Measurements from ENCODE around the gene RAPGEF2. TPM values are rescaled to one million over a fixed set of nuclear protein-coding genes. Genes with fewer than 3 reads are reported as not detected.
A peak's percentile ranks its signal among the peaks of the same experiment; 100 is the strongest.

Gene RAPGEF2
- total and polyA plus RNA-seq, 9 of the 15 experiments (the other 6 are each of a cell fraction or from before 2014, with no cell fraction given): 3.1 to 32.6 (median 23.1) TPM

- BruUV-seq (replicated peaks): no TSS peak
- Histone ChIP-seq H3K36me3 (ENCODE audit: control insufficient read depth, insufficient read depth, low read length) (peaks cover 8% of the 10 kb centered on the region; the same call in 2 of the 3 replicates), H3K4me2 (ENCODE audit: insufficient read depth, low read length) (no peak overlapping the region), H3K27me3 (ENCODE audit: control insufficient read depth in 2 of 2, insufficient read depth in 2 of 2, low read length in 2 of 2) (no peaks in the 10 kb centered on the region), H3K9me3 (replicated peaks; ENCODE audit: control insufficient read depth, insufficient read depth, low read depth, low read length) (no peaks in the 10 kb centered on the region), H2AFZ (ENCODE audit: low read depth, low read length) (no peak overlapping the region), H3K9ac (ENCODE audit: insufficient read depth in 1 of 2, low read depth in 2 of 2, low read length in 2 of 2) (no peak overlapping the region), H3K27ac (ENCODE audit: extremely low read depth, low read depth, low read length) (no peak overlapping the region), H3K9me1 (ENCODE audit: control insufficient read depth, insufficient read depth, low read length) (no peaks in the 10 kb centered on the region), H3K4me1 (replicated peaks in 1 of 2; ENCODE audit: control insufficient read depth in 2 of 2, insufficient read depth in 2 of 2, low read length in 2 of 2) (no peaks in the 10 kb centered on the region), H3K4me3 (no peak overlapping the region), H4K20me1 (replicated peaks; ENCODE audit: control insufficient read depth, insufficient read depth, low read length) (no peaks in the 10 kb centered on the region), H3K79me2 (ENCODE audit: control insufficient read depth, insufficient read depth, low read length) (no peaks in the 10 kb centered on the region)
- WGBS (ENCODE audit: insufficient coverage, low coverage, missing lambda C conversion rate): 97% methylated on average over 2 of the region's 2 CpGs
- DNase-seq (ENCODE audit: extremely low read depth in 1 of 4, low spot score in 3 of 4): no peak
- ChIA-PET POLR2A (no interaction called here), CTCF (ENCODE audit: low intra/inter-chr PET ratio) (no interaction called here)
- in situ Hi-C loops (cut with MboI) (no loop called here), intact Hi-C loops (cut with micrococcal nuclease) (no loop called here)
- no peak for ATAC-seq
- TF ChIP-seq CEBPG (CRISPR knock-in tag; IDR thresholded peaks at IDR 0.05) (no peak), CEBPG (tag; conservative IDR thresholded peaks at IDR 0.05 in 1 of 2, IDR thresholded peaks at IDR 0.05 in 1 of 2) (peak; percentile 74 to 91), TRIM24 (IDR thresholded peaks at IDR 0.05) (peak; percentile 57 to 74; a peak in 2 of 4 replicates), MAFK (IDR thresholded peaks at IDR 0.05; ENCODE audit: low read length) (no peak), ZSCAN32 (CRISPR knock-in tag; IDR thresholded peaks at IDR 0.05) (peak; percentile 43; the same call in 1 of the 2 replicates), SRSF1 (IDR thresholded peaks at IDR 0.05; ENCODE audit: low read depth, low read length) (no peak)
- TF ChIP-seq, protein P1, sequence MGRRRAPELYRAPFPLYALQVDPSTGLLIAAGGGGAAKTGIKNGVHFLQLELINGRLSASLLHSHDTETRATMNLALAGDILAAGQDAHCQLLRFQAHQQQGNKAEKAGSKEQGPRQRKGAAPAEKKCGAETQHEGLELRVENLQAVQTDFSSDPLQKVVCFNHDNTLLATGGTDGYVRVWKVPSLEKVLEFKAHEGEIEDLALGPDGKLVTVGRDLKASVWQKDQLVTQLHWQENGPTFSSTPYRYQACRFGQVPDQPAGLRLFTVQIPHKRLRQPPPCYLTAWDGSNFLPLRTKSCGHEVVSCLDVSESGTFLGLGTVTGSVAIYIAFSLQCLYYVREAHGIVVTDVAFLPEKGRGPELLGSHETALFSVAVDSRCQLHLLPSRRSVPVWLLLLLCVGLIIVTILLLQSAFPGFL (CRISPR knock-in tag; IDR thresholded peaks at IDR 0.05): no peak
- TF ChIP-seq, protein P2, sequence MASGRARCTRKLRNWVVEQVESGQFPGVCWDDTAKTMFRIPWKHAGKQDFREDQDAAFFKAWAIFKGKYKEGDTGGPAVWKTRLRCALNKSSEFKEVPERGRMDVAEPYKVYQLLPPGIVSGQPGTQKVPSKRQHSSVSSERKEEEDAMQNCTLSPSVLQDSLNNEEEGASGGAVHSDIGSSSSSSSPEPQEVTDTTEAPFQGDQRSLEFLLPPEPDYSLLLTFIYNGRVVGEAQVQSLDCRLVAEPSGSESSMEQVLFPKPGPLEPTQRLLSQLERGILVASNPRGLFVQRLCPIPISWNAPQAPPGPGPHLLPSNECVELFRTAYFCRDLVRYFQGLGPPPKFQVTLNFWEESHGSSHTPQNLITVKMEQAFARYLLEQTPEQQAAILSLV (tag; IDR thresholded peaks at IDR 0.05): 0 out of 2 replicates have a peak, but pooled peaks have one; percentile 41
- TF ChIP-seq, protein P3, sequence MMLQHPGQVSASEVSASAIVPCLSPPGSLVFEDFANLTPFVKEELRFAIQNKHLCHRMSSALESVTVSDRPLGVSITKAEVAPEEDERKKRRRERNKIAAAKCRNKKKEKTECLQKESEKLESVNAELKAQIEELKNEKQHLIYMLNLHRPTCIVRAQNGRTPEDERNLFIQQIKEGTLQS (IDR thresholded peaks at IDR 0.05): peak; percentile 74; the same call in 1 of the 2 replicates
- TF ChIP-seq, protein P3 (CRISPR knock-in tag; conservative IDR thresholded peaks at IDR 0.05): no peak
- TF ChIP-seq, protein P4, sequence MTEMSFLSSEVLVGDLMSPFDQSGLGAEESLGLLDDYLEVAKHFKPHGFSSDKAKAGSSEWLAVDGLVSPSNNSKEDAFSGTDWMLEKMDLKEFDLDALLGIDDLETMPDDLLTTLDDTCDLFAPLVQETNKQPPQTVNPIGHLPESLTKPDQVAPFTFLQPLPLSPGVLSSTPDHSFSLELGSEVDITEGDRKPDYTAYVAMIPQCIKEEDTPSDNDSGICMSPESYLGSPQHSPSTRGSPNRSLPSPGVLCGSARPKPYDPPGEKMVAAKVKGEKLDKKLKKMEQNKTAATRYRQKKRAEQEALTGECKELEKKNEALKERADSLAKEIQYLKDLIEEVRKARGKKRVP (CRISPR knock-in tag; IDR thresholded peaks at IDR 0.05): peak; percentile 12; the same call in 1 of the 2 replicates
- no peak for FAIRE-seq
These were observed 225.9 kb downstream of the RAPGEF2 start for GRCh38 chr4:159328766-159329165.
